K562 (cell line): ENCODE data around the gene C22orf39. TPM values are rescaled to one million over a fixed set of nuclear protein-coding genes. Genes with fewer than 3 reads are reported as not detected.

ENCODE experiments used
- CBFA2T3 ChIP-seq: fragments of 450-650 bp; IDR thresholded peaks from 2 replicates; pipeline ENCODE4 v1.6.1; 2017
- CBX1 ChIP-seq: sonication (generic); IDR thresholded peaks from 2 replicates; pipeline ENCODE4 v1.6.1; 2016; ENCODE audit warnings: antibody characterized with exemption, low read depth, mild to moderate bottlenecking
- CREB1 ChIP-seq, 2 experiments: sonication (generic) in 1 of 2; formaldehyde crosslinking in 1 of 2; IDR thresholded peaks; 2 replicates each; pipeline versions ENCODE4 v1.6.1 to v1.8.0; 2012 to 2022; ENCODE audit warnings: inconsistent platforms in 1 of 2, mild to moderate bottlenecking in 1 of 2, missing genetic modification reagents in 1 of 2, moderate library complexity in 1 of 2
- CREB5 ChIP-seq: fragments of 250-450 bp; sonication (Bioruptor Pico); IDR thresholded peaks from 2 replicates; pipeline ENCODE4 v1.5.0; 2020; ENCODE audit warnings: mild to moderate bottlenecking
- ESRRB ChIP-seq: fragments of 250-450 bp; sonication (Bioruptor Pico); IDR thresholded peaks from 2 replicates; pipeline ENCODE4 v1.5.0; 2020; ENCODE audit warnings: mild to moderate bottlenecking, moderate library complexity, borderline replicate concordance
- FOXP1 ChIP-seq: sonication (generic); formaldehyde crosslinking; IDR thresholded peaks from 2 replicates; pipeline ENCODE4 v1.8.0; 2022; ENCODE audit warnings: mild to moderate bottlenecking, missing genetic modification reagents
- HSF4 ChIP-seq: fragments of 250-450 bp; sonication (Bioruptor Pico); IDR thresholded peaks from 2 replicates; pipeline ENCODE4 v2.1.2; 2022; ENCODE audit warnings: mild to moderate bottlenecking, moderate library complexity, borderline replicate concordance
- JUNB ChIP-seq: fragments of 450-650 bp; formaldehyde crosslinking; conservative IDR thresholded peaks from 2 replicates; pipeline ENCODE4 v1.4.0; 2020; ENCODE audit warnings: mild to moderate bottlenecking
- MYNN ChIP-seq, 2 experiments: sonication (generic); formaldehyde crosslinking in 1 of 2; IDR thresholded peaks; 2 replicates each; pipeline versions ENCODE4 v1.5.0 to v1.6.1; 2016 to 2020; ENCODE audit warnings: antibody characterized with exemption in 1 of 2, missing genetic modification reagents in 1 of 2
- NR4A1 ChIP-seq, 2 experiments: fragments of 250-450 bp in 1 of 2; fragments of 450-650 bp in 1 of 2; sonication (Bioruptor Pico) in 1 of 2; IDR thresholded peaks; 2 replicates each; pipeline versions ENCODE4 v1.4.0 to v1.6.1; 2016 to 2020; ENCODE audit warnings: mild to moderate bottlenecking in 2 of 2, missing compliant biosample characterization in 1 of 2, missing genetic modification characterization in 1 of 2, moderate library complexity in 1 of 2
- SMAD4 ChIP-seq: fragments of 250-450 bp; sonication (Bioruptor Pico); conservative IDR thresholded peaks from 2 replicates; pipeline ENCODE4 v1.8.0; 2021; ENCODE audit warnings: inconsistent platforms, mild to moderate bottlenecking, moderate library complexity
- ZBTB7A ChIP-seq: IDR thresholded peaks from 2 replicates; pipeline ENCODE4 v1.6.1; 2011; ENCODE audit warnings: low read depth, mild to moderate bottlenecking, low read length, moderate library complexity, borderline replicate concordance; ENCODE audit not compliant: control insufficient read depth
- ZEB2 ChIP-seq: fragments of 450-650 bp; IDR thresholded peaks from 2 replicates; pipeline ENCODE4 v1.6.1; 2016
- ZFP30 ChIP-seq: fragments of 250-450 bp; sonication (Bioruptor Pico); IDR thresholded peaks from 2 replicates; pipeline ENCODE4 v1.8.0; 2022; ENCODE audit warnings: moderate library complexity, mild to moderate bottlenecking, inconsistent platforms, borderline replicate concordance
- ZFX ChIP-seq: sonication (generic); formaldehyde crosslinking; IDR thresholded peaks from 2 replicates; pipeline ENCODE4 v1.8.0; 2022; ENCODE audit warnings: mild to moderate bottlenecking, missing genetic modification reagents, moderate library complexity
- ZNF445 ChIP-seq: fragments of 250-450 bp; sonication (Bioruptor Pico); IDR thresholded peaks from 2 replicates; pipeline ENCODE4 v1.4.0; 2020; ENCODE audit warnings: low read depth, mild to moderate bottlenecking, moderate library complexity
- polyA plus RNA-seq, 8 experiments: library from polyadenylated mRNA; depleted of rRNA in 4 of 8; stranded (reverse) in 5 of 8; unstranded in 3 of 8; fragments of >200 nt; fragmentation: Nextera tagmentation in 2 of 8; fragmentation: Illumina TruSeq in 1 of 8; extraction: Ambion mirVana in 2 of 8; extraction: Trizol in 1 of 8; gene quantifications; 2 replicates each; pipeline versions ENCODE4 v1.2.1 to v1.2.3, GENCODE V29; 2011 to 2014; ENCODE audit warnings: inconsistent platforms in 1 of 8, missing spikeins in 1 of 8
- total RNA-seq, 7 experiments: library from RNA; depleted of rRNA in 6 of 7; stranded (reverse); fragments of >200 nt in 6 of 7; fragmentation: Illumina TruSeq in 2 of 7; extraction: Trizol in 2 of 7; gene quantifications; 2 replicates each; pipeline versions ENCODE4 v1.2.1 to v1.2.3, GENCODE V29; 2011 to 2021; ENCODE audit warnings: low replicate concordance in 1 of 7
- TF ChIP-seq, protein P1 (sequence below): sonication (generic); formaldehyde crosslinking; IDR thresholded peaks from 2 replicates; pipeline ENCODE4 v1.8.0; 2023; ENCODE audit warnings: mild to moderate bottlenecking, missing genetic modification reagents
- TF ChIP-seq, protein P2 (sequence below): sonication (generic); formaldehyde crosslinking; IDR thresholded peaks from 2 replicates; pipeline ENCODE4 v1.8.0; 2022; ENCODE audit warnings: mild to moderate bottlenecking, missing genetic modification reagents
- TF ChIP-seq, protein P3 (sequence below): fragments of 250-450 bp; sonication (Bioruptor Pico); IDR thresholded peaks from 2 replicates; pipeline ENCODE4 v1.4.0; 2020

The C22orf39 gene
- total and polyA plus RNA-seq, 9 of the 15 experiments (the other 6 are each of a cell fraction or from before 2014, with no cell fraction given), result 20.4 to 139 (median 66.8) TPM

- TF ChIP-seq, protein P1, sequence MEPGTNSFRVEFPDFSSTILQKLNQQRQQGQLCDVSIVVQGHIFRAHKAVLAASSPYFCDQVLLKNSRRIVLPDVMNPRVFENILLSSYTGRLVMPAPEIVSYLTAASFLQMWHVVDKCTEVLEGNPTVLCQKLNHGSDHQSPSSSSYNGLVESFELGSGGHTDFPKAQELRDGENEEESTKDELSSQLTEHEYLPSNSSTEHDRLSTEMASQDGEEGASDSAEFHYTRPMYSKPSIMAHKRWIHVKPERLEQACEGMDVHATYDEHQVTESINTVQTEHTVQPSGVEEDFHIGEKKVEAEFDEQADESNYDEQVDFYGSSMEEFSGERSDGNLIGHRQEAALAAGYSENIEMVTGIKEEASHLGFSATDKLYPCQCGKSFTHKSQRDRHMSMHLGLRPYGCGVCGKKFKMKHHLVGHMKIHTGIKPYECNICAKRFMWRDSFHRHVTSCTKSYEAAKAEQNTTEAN (CRISPR knock-in tag), result no peak
- TF ChIP-seq ZEB2 (no peak), JUNB (CRISPR knock-in tag) (no peak), HSF4 (CRISPR knock-in tag) (no peak), ZFX (no peak), CBX1 (no peak), MYNN (IDR thresholded peaks at IDR 0.05) (no peak), MYNN (CRISPR knock-in tag; IDR thresholded peaks at IDR 0.05) (no peak), CBFA2T3 (no peak), FOXP1 (no peak), CREB5 (CRISPR knock-in tag) (no peak), NR4A1 (CRISPR knock-in tag; IDR thresholded peaks at IDR 0.05) (0 out of 2 replicates have a peak, but pooled peaks have one; percentile 2), NR4A1 (tag; IDR thresholded peaks at IDR 0.05) (no peak), SMAD4 (CRISPR knock-in tag) (peak; percentile 99; the same call in 1 of the 2 replicates), ZNF445 (CRISPR knock-in tag) (no peak), ESRRB (CRISPR knock-in tag) (no peak), ZBTB7A (no peak), ZFP30 (CRISPR knock-in tag) (0 out of 2 replicates have a peak, but pooled peaks have one; percentile 51), CREB1 (IDR thresholded peaks at IDR 0.05) (no peak), CREB1 (CRISPR knock-in tag; IDR thresholded peaks at IDR 0.05) (no peak)
- TF ChIP-seq, protein P2, sequence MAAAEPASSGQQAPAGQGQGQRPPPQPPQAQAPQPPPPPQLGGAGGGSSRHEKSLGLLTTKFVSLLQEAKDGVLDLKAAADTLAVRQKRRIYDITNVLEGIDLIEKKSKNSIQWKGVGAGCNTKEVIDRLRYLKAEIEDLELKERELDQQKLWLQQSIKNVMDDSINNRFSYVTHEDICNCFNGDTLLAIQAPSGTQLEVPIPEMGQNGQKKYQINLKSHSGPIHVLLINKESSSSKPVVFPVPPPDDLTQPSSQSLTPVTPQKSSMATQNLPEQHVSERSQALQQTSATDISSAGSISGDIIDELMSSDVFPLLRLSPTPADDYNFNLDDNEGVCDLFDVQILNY (CRISPR knock-in tag), result no peak
- TF ChIP-seq, protein P3, sequence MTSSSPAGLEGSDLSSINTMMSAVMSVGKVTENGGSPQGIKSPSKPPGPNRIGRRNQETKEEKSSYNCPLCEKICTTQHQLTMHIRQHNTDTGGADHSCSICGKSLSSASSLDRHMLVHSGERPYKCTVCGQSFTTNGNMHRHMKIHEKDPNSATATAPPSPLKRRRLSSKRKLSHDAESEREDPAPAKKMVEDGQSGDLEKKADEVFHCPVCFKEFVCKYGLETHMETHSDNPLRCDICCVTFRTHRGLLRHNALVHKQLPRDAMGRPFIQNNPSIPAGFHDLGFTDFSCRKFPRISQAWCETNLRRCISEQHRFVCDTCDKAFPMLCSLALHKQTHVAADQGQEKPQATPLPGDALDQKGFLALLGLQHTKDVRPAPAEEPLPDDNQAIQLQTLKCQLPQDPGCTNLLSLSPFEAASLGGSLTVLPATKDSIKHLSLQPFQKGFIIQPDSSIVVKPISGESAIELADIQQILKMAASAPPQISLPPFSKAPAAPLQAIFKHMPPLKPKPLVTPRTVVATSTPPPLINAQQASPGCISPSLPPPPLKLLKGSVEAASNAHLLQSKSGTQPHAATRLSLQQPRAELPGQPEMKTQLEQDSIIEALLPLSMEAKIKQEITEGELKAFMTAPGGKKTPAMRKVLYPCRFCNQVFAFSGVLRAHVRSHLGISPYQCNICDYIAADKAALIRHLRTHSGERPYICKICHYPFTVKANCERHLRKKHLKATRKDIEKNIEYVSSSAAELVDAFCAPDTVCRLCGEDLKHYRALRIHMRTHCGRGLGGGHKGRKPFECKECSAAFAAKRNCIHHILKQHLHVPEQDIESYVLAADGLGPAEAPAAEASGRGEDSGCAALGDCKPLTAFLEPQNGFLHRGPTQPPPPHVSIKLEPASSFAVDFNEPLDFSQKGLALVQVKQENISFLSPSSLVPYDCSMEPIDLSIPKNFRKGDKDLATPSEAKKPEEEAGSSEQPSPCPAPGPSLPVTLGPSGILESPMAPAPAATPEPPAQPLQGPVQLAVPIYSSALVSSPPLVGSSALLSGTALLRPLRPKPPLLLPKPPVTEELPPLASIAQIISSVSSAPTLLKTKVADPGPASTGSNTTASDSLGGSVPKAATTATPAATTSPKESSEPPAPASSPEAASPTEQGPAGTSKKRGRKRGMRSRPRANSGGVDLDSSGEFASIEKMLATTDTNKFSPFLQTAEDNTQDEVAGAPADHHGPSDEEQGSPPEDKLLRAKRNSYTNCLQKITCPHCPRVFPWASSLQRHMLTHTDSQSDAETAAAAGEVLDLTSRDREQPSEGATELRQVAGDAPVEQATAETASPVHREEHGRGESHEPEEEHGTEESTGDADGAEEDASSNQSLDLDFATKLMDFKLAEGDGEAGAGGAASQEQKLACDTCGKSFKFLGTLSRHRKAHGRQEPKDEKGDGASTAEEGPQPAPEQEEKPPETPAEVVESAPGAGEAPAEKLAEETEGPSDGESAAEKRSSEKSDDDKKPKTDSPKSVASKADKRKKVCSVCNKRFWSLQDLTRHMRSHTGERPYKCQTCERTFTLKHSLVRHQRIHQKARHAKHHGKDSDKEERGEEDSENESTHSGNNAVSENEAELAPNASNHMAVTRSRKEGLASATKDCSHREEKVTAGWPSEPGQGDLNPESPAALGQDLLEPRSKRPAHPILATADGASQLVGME (CRISPR knock-in tag), result peak; percentile 7; the same call in 1 of the 2 replicates
Measured at GRCh38 chr22:19478901-19479354, 31.4 kb upstream of the C22orf39 start, which contains the start of gene UFD1 (continued).
